IPS-20b (cell line): ENCODE results near the gene CDH13.

Experiments used
- H3K27ac ChIP-seq: one replicate; pipeline ENCODE4 v1.5.1; 2013; ENCODE audit warnings: low read length
- H3K27me3 ChIP-seq: 2 replicates; pipeline ENCODE4 v1.6.1; 2013; ENCODE audit warnings: mild to moderate bottlenecking, low read length, inconsistent platforms; ENCODE audit not compliant: insufficient read depth
- H3K36me3 ChIP-seq: 2 replicates; pipeline ENCODE4 v1.6.1; 2013; ENCODE audit warnings: low read depth, mild to moderate bottlenecking, inconsistent platforms, low read length, moderate library complexity; ENCODE audit not compliant: insufficient read depth
- H3K4me1 ChIP-seq: 2 replicates; pipeline ENCODE4 v1.6.1; 2013; ENCODE audit warnings: mild to moderate bottlenecking, control low read depth, inconsistent platforms, low read length, moderate library complexity; ENCODE audit not compliant: insufficient read depth
- H3K4me3 ChIP-seq: 2 replicates; pipeline ENCODE4 v1.5.1; 2013; ENCODE audit warnings: mild to moderate bottlenecking, low read length, inconsistent platforms
- H3K9ac ChIP-seq: 2 replicates; pipeline ENCODE4 v1.6.1; 2013; ENCODE audit warnings: low read depth, mild to moderate bottlenecking, inconsistent platforms, low read length, moderate library complexity
- H3K9me3 ChIP-seq: 2 replicates; pipeline ENCODE4 v1.6.1; 2013; ENCODE audit warnings: mild to moderate bottlenecking, low read depth, low read length, inconsistent platforms; ENCODE audit not compliant: insufficient read depth

The CDH13 gene

GRCh38 chr16:83849421-83849820 is 1222.7 kb downstream of the CDH13 start:
- Histone ChIP-seq H3K4me3 (no peak overlapping the region), H3K4me1 (peaks cover 19% of the 10 kb centered on the region; the same call in 1 of the 2 replicates), H3K27me3 (no peaks in the 10 kb centered on the region), H3K9ac (no peak overlapping the region), H3K36me3 (no peaks in the 10 kb centered on the region), H3K9me3 (no peaks in the 10 kb centered on the region), H3K27ac (no peak overlapping the region)
